ENCODE measurements around the gene TBCD.

TBCD gene

GRCh38 chr17:82751571-82752370 is at the start of gene TBCD:
Gene TBCD, plus strand, starts transcription at chr17:82752065. Its CDS starts 129 bp downstream, at chr17:82752194.
- DNase-seq (ENCODE audit: low read depth) = peak; percentile 79

DNA sequence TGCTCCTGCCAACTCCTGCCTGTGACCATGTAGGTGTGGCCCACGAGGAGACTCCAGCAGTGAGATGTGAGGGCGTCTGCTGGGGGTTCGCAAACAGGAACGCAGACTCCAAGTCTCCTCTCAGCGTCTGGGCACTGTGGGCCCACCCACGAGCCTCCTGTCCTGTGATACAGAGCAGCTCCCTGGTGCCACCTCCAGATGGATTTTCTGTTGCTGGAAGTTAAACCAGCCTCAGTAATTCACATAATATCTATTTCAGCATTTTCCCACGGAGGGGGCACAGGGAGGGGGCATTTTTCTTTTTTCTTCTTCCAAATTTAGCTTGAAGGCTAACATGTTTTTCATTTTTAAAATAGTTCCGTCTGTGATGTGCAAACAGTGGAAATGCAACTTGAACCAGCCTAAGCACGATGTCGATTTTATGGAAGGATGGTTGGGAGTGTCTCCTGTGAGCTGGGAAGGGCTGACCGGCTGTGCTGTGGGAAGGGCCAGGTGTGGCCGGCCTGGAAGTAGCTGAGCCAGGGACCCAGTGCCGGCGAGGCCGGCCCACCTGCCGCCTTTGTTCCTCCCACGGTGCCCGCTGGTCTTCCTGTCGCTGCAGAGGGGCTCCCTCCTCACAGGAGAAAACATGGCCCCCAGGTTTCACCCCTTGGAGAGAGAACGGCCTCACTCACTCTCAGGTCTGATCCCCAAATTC is 49.5 kb upstream of the TBCD start:
- DNase-seq (ENCODE audit: low read depth) = no peak

- DNase-seq (ENCODE audit: low read depth) = no peak
Observed at GRCh38 chr17:82703036-82703745, 48.7 kb upstream of the TBCD start.

DNA sequence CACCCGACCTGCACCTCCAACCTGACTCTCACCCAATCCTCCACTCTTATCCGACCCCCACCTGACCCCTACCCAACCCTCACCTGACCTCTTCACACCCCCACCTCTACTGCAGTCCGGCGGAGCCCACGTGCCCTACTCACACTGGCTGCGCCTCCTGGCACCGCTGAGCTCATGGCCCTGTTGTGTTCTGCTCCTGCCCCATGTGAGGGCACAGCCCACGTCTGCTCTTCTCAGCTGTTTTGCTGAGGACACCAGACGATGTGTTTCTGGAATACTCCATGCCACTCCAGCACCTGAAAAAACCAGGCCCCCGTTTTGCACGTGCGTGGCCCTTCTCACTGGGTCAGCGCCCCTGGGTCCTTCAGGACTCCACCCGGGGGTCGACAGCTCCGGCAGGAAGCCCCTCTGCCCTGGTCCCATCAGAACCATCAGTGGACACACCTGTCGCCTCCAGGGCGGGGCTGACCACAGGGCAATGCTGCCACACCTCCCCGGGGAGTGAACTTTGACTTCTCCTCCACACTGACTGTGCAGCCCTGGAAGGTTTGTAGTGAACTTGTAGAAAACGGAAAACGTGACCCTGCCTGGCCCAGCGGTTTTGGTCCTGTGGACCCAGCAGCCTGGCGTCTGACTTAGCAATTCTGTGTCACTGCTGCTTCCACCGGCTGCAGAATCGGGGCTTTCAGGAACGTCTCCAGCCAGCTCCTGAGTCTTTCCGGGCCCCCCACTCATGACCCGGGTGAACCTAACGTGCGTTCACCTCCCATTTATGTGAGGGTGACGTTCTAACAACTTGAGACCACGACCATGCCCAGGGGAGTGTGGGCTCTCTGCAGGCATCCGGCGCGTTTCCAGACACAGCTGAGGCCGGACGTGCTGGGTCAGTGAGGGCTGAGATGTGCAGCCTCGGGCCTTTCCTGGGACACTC is 47.7 kb upstream of the TBCD start:
- DNase-seq (ENCODE audit: low read depth) = no peak

DNA sequence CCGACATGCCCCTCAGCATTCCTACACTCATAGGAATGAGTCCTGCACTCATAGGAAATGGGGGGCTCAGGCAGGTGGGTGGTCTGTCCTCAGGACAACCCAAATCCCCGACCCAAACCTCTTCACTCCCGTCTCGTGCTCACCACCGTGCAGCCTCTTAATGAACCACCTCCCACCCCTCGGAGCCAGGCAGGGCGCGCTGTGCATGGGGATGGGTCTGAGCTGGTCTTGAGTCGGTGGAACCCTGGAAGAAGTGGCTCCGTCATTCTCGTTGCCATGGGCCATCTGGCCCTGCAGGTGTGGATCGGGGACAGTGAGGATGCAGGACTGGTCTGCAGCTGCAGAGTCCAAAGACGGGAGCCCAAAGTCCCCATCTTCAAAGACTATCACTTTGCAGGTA is 47.0 kb upstream of the TBCD start:
- DNase-seq (ENCODE audit: low read depth) = no peak

DNA sequence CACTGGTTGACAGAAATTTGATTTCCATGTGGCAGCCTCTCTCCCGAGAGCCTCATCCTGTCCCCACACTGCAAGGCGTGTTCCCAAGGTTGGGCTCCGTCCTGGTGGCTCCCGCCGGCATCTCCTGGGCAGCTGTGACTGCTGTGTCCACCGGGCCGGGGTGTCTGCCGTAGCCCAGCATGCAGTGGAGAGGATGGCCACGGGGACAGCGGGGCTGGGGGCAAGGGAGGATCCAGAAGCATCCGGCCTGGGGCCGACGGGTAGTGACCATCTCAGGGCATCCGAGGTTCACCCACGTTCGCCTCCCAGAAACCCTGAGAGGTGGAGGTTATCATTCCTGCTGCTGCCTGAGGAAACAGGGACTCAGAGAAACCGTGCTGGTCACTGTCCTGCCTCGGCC is 46.1 kb upstream of the TBCD start:
- no peak for DNase-seq (ENCODE audit: low read depth)

DNA sequence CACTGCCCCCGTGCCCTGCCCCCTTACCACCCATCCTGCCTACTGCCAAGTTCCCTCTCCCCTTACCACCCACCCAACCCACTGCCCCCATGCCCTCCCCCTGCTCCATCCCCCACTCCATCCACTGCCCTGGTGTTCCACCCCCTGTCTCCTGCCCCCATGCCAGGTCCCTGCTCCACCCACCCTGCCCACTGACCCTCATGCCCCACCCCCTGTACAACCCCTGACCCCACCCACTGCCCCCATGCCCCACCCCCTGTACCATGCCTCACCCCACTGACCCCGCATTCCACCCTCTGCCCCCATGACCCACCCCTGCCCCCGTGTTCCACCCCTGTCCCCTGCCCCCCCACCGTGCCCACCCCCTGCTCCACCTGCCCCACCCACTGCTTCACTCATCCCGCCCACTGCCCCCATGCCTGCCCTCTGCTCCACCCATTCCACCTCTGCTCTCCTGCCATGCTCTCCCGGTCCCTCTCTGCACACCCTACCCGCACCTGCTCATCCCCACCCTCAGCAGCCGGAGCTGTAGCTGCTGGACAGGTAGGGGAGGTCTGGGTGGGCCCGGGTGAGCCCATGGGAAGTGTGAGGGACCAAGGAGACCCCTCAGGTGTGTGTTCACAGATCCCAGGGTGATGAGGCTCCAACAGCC is 42.7 kb upstream of the TBCD start:
- DNase-seq (ENCODE audit: low read depth) = no peak

- DNase-seq (ENCODE audit: low read depth) = no peak
Observed at GRCh38 chr17:82709676-82710498, 42.0 kb upstream of the TBCD start.

GRCh38 chr17:82710499-82711232 is 41.2 kb upstream of the TBCD start:
- DNase-seq (ENCODE audit: low read depth) = no peak

- no peak for DNase-seq (ENCODE audit: low read depth)
Observed at GRCh38 chr17:82713071-82713723, 38.7 kb upstream of the TBCD start.

GRCh38 chr17:82716203-82717010 is 35.5 kb upstream of the TBCD start, which contains the start of gene FN3KRP:
Gene FN3KRP, plus strand, starts transcription at chr17:82716706. Its CDS starts 50 bp downstream, at chr17:82716756.
- DNase-seq (ENCODE audit: low read depth) = peak; percentile 93

GRCh38 chr17:82718986-82719685 is 32.7 kb upstream of the TBCD start:
- DNase-seq (ENCODE audit: low read depth) = no peak

- no peak for DNase-seq (ENCODE audit: low read depth)
Observed at GRCh38 chr17:82720204-82720603, 31.7 kb upstream of the TBCD start.

GRCh38 chr17:82722341-82723013 is 29.4 kb upstream of the TBCD start:
- DNase-seq (ENCODE audit: low read depth) = no peak

DNA sequence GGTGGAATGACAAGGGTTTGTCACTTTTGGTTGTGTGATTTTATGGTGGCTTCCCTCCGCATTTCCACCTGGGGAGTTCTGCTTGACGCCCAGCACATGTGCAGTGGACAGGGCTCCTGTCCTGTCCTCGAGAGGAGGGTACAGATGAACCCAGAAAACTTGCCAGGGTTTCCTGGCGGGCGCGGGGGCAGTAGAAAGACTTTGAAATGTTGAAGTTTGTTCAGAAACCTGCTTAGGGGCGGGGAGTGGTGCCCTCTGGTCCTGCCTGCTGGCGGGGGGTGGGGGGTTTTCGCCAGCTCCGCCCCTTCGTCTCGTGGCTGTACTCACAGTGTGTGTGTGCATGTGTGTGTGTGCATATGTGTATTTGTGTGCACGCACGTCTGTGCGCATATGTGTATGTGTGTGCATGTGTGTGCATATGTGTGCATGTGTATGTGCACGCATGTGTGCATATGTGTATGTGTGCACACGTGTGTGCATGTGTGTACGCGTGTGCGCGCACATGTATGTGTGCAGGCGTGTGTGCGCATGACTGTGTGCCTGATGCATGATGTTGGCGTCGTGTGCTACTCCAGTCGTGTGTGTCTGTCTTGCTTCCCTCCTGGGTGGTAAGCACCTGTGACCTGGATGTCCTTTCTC is 28.6 kb upstream of the TBCD start:
- DNase-seq (ENCODE audit: low read depth) = no peak

DNA sequence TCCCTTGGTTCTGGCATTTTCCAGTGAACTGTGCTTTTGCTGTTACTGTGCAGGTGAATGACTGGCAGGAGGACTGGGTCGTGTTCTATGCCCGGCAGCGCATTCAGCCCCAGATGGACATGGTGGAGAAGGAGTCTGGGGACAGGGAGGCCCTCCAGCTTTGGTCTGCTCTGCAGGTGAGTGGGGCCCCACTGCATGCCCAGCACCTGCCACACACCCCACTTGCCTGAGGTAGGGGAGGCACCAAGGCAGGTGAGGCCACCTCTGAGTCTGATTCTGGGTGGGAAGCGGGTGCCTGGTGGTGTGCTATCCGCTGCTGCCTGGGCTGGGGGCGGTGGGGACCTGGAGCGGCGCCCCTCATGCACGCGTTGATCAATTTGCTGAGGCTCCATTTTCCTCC is 25.4 kb upstream of the TBCD start:
- no peak for DNase-seq (ENCODE audit: low read depth)
